Gastroesophageal sphincter (tissue), 4 donors: ENCODE results near the gene LRBA. TPM values are rescaled to one million over a fixed set of nuclear protein-coding genes. Genes with fewer than 3 reads are reported as not detected.

Experiments used
- ATAC-seq: fragments of 150-250 bp; one replicate; pipeline ENCODE4 v1.9.1; 2016; ENCODE audit warnings: mild to moderate bottlenecking, moderate library complexity
- H3K27ac ChIP-seq, 4 donors: fragments of 200-600 bp; sonication (generic) in 3 of 4; 1 replicate in 3 of 4; 2 replicates in 1 of 4; pipeline ENCODE4 v1.5.1; 2016 to 2019
- H3K27me3 ChIP-seq: fragments of 200-600 bp; sonication (generic); one replicate; pipeline ENCODE4 v1.5.1; 2019
- H3K36me3 ChIP-seq, 2 donors: fragments of 200-600 bp; sonication (generic); one replicate each; pipeline ENCODE4 v1.5.1; 2019; ENCODE audit warnings: control low read depth in 1 of 2
- H3K4me1 ChIP-seq, 3 donors: fragments of 200-600 bp; sonication (generic); 1 replicate in 2 of 3; 2 replicates in 1 of 3; pipeline ENCODE4 v1.5.1; 2016 to 2019; ENCODE audit warnings: control low read depth in 2 of 3
- H3K4me3 ChIP-seq, 2 donors: fragments of 200-600 bp; sonication (generic); one replicate each; pipeline ENCODE4 v1.5.1; 2019; ENCODE audit warnings: mild to moderate bottlenecking in 1 of 2, moderate library complexity in 1 of 2
- H3K9me3 ChIP-seq, 3 donors: fragments of 200-600 bp; sonication (generic); one replicate each; pipeline ENCODE4 v1.5.1; 2017 to 2019; ENCODE audit warnings: control low read depth in 2 of 3
- CTCF ChIP-seq, 4 experiments: fragments of 200-600 bp in 2 of 4; fragments of 450-650 bp in 2 of 4; sonication (generic) in 1 of 4; IDR thresholded peaks; one replicate each; pipeline ENCODE4 v1.5.1; 2017 to 2019; ENCODE audit warnings: antibody characterized with exemption in 4 of 4, mild to moderate bottlenecking in 2 of 4, moderate library complexity in 2 of 4
- EP300 ChIP-seq: sonication (generic); formaldehyde crosslinking; IDR thresholded peaks from one replicate; pipeline ENCODE4 v1.6.1; 2017; ENCODE audit warnings: antibody characterized with exemption, mild to moderate bottlenecking
- POLR2A ChIP-seq, 2 donors: fragments of 450-650 bp; IDR thresholded peaks; one replicate each; pipeline ENCODE4 v1.6.1; 2017; ENCODE audit warnings: antibody characterized with exemption in 2 of 2, mild to moderate bottlenecking in 2 of 2, moderate library complexity in 1 of 2
- POLR2AphosphoS5 ChIP-seq: sonication (generic); formaldehyde crosslinking; IDR thresholded peaks from one replicate; pipeline ENCODE4 v1.6.1; 2017; ENCODE audit warnings: antibody characterized with exemption
- WGBS, 2 donors: methylation state at CpG; one replicate each; pipeline ENCODE4 v1.1.5; 2018; ENCODE audit warnings: low coverage in 1 of 2; 5-methylcytosine and 5-hydroxymethylcytosine counted together
- total RNA-seq, 4 donors: library from RNA; depleted of rRNA; stranded (reverse); fragments of >200 nt; gene quantifications; one replicate each; pipeline ENCODE4 v1.1.0, GENCODE V29; 2016

LRBA gene
- total RNA-seq, 4 donors from 2014 or later = 18.4 to 35.0 (median 23.2) TPM

DNA sequence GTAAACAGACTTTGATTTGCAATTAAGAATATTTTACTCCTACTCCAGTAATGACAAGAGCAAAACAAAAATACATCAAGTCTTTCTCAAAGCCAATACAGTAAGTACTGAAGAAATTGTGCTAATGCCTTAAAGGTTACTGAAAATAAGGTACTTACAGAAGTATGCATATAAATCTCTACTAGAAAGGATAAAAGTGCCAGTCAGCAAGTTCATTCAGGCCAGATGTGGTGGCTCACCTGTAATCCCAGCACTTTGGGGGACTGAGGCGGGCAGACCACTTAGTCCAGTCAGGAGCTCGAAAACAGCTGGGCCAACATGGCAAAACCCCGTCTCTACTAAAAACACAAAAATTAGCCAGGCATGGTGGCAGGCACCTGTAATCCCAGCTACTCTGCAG, 27.9 kb downstream of the LRBA start:
- Histone ChIP-seq H3K27me3 (no peaks in the 10 kb centered on the region), H3K4me3 (no peak overlapping the region), H3K27ac (no peak overlapping the region), H3K9me3 (no peaks in the 10 kb centered on the region), H3K36me3 (no peaks in the 10 kb centered on the region), H3K4me1 (no peaks in the 10 kb centered on the region)
- ATAC-seq = no peak
- WGBS, 2 donors = no CpG with 5 or more reads among the region's 3 CpGs
- TF ChIP-seq POLR2AphosphoS5 (no peak), EP300 (no peak), CTCF (IDR thresholded peaks at IDR 0.05) (no peak), POLR2A (IDR thresholded peaks at IDR 0.05) (no peak)

DNA sequence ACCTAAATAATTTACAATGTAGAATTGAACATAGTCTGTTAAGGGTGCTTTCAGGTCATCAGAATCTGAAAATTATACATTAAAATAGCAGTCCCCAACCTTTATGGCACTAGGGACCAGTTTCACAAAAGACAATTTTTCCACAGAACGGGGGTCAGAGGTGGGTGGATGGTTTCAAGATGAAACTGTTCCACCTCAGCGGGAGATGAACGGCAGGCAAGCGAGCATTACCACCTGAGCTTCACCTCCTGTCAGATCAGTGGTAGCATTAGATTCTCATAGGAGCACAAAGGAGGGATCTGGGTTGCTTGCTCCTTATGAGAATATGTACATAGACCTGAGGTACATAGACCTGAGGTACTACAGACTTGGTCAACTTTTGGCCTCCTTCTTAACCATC, 29.0 kb downstream of the LRBA start:
- Histone ChIP-seq H3K36me3 (no peaks in the 10 kb centered on the region), H3K9me3 (no peaks in the 10 kb centered on the region), H3K27ac (no peak overlapping the region), H3K4me3 (no peak overlapping the region), H3K27me3 (no peaks in the 10 kb centered on the region), H3K4me1 (no peaks in the 10 kb centered on the region)
- TF ChIP-seq POLR2A (IDR thresholded peaks at IDR 0.05) = no peak
- TF ChIP-seq POLR2AphosphoS5 = no peak
- TF ChIP-seq EP300 = no peak
- TF ChIP-seq CTCF (IDR thresholded peaks at IDR 0.05) = no peak
- no peak for ATAC-seq
- WGBS, 2 donors = 93 to 100% methylated on average over 3 to 4 of the region's 4 CpGs

DNA sequence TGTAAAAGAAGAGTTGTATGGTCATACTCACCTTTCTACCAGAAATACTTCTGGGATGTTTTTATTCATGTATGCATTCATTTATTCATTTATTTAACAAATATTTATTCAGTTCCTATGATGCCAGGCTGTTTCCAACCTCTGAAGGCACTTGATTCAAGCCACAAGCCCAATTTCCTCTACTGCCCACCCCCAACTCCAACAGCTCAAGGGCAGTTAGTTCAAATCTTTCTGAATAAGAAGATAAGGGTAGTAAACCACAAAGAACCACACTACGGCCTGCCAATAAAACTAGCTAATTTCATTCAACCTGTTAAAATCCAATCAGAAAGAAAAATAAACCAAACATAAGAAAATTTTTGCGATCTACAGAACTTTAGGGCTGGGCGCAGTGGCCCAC, 31.2 kb downstream of the LRBA start:
- Histone ChIP-seq H3K36me3 (no peaks in the 10 kb centered on the region), H3K4me3 (no peak overlapping the region), H3K27me3 (no peaks in the 10 kb centered on the region), H3K27ac (no peak overlapping the region), H3K4me1 (no peaks in the 10 kb centered on the region), H3K9me3 (no peaks in the 10 kb centered on the region)
- TF ChIP-seq POLR2A (IDR thresholded peaks at IDR 0.05) = no peak
- TF ChIP-seq POLR2AphosphoS5 = no peak
- no peak for TF ChIP-seq EP300
- no peak for TF ChIP-seq CTCF (IDR thresholded peaks at IDR 0.05)
- WGBS, 2 donors = 100% methylated on average over 2 to 3 of the region's 3 CpGs
- ATAC-seq = no peak

- TF ChIP-seq EP300 (no peak), CTCF (IDR thresholded peaks at IDR 0.05) (no peak), POLR2A (IDR thresholded peaks at IDR 0.05) (no peak), POLR2AphosphoS5 (no peak)
- Histone ChIP-seq H3K4me3 (no peak overlapping the region), H3K27ac (no peak overlapping the region), H3K9me3 (no peaks in the 10 kb centered on the region), H3K27me3 (no peaks in the 10 kb centered on the region), H3K4me1 (no peaks in the 10 kb centered on the region), H3K36me3 (no peaks in the 10 kb centered on the region)
- 100% methylated on average over 1 of the region's 1 CpG for WGBS, 2 donors
- ATAC-seq = no peak
Measured at GRCh38 chr4:150982557-150983233, 32.4 kb downstream of the LRBA start.
